Measurements from ENCODE around the gene PPFIBP1. TPM values are rescaled to one million over a fixed set of nuclear protein-coding genes. Genes with fewer than 3 reads are reported as not detected.
A peak's percentile ranks its signal among the peaks of the same experiment; 100 is the strongest.

The PPFIBP1 gene
- total RNA-seq, 1 donor from 2014 or later = 184 TPM

DNA sequence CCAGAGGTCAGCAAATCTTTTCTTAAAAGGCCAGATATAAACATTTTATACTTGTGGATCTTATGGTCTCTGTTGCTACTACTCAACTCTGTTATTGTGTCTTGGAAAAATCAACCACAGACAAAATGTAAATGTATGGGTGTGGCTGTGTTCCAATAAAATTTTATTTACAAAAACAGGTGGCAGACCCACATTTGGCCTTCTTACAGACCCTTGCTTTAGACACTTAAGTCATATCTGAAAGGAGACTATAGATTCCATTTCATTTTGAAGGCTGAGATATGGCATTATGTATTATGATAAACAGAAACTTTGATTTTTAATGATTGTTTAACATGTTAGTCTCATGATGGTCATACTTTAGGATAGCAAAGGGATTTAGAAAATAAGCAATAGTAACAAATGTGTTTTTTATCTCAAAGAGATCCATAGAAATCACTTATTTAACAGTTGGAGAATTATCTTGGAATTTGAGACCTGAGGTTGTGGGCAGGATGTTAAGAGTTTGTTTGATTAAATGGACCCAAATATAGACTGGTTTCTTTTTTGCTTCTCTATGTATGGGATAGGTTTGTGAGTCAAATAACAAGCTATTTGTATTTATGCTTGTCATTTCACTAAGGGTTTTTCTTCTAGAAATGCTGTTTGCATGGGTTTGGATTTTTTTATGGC lies 51.2 kb downstream of the PPFIBP1 start:
- TF ChIP-seq CTCF (IDR thresholded peaks at IDR 0.05; ENCODE audit: unreplicated experiment) = no peak
- Mint-ChIP-seq H3K27ac (ENCODE audit: unreplicated experiment) (no peak overlapping the region), H3K36me3 (ENCODE audit: low read depth, unreplicated experiment) (peaks cover 25% of the 10 kb centered on the region), H3K9me3 (ENCODE audit: unreplicated experiment) (no peaks in the 10 kb centered on the region), H3K4me1 (ENCODE audit: unreplicated experiment) (peaks cover 63% of the 10 kb centered on the region), H3K4me3 (ENCODE audit: unreplicated experiment) (no peak overlapping the region), H3K27me3 (ENCODE audit: unreplicated experiment) (peaks cover 5% of the 10 kb centered on the region)
- no peak for DNase-seq (ENCODE audit: low spot score)

DNA sequence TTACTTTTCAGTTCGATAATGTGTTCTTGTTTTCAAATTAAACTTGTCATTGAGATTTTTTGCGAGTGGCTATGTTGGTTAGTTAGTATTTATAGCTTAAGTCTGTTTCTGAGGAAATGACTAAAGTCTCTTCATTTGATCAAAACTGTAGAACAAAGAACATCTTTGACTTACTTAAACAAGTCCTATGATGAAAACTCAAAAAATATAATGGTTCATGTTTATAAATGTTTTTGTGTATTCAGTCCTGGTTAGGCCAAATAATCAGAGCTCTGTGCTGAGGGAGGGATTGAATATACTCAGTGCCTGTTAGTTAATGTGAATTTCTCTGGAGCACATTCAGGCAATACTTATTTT lies 51.7 kb downstream of the PPFIBP1 start:
- no peak overlapping the region for H3K27ac Mint-ChIP-seq (ENCODE audit: unreplicated experiment)
- no peaks in the 10 kb centered on the region for H3K9me3 Mint-ChIP-seq (ENCODE audit: unreplicated experiment)
- peaks cover 28% of the 10 kb centered on the region for H3K36me3 Mint-ChIP-seq (ENCODE audit: low read depth, unreplicated experiment)
- no peak for DNase-seq (ENCODE audit: low spot score)
- H3K4me3 Mint-ChIP-seq (ENCODE audit: unreplicated experiment) = no peak overlapping the region
- peaks cover 65% of the 10 kb centered on the region for H3K4me1 Mint-ChIP-seq (ENCODE audit: unreplicated experiment)
- H3K27me3 Mint-ChIP-seq (ENCODE audit: unreplicated experiment) = peaks cover 5% of the 10 kb centered on the region
- no peak for TF ChIP-seq CTCF (IDR thresholded peaks at IDR 0.05; ENCODE audit: unreplicated experiment)

- Mint-ChIP-seq H3K4me1 (ENCODE audit: unreplicated experiment) (peaks cover 69% of the 10 kb centered on the region), H3K27me3 (ENCODE audit: unreplicated experiment) (peaks cover 5% of the 10 kb centered on the region), H3K4me3 (ENCODE audit: unreplicated experiment) (no peak overlapping the region), H3K36me3 (ENCODE audit: low read depth, unreplicated experiment) (peaks cover 34% of the 10 kb centered on the region), H3K27ac (ENCODE audit: unreplicated experiment) (no peak overlapping the region), H3K9me3 (ENCODE audit: unreplicated experiment) (no peaks in the 10 kb centered on the region)
- no peak for DNase-seq (ENCODE audit: low spot score)
- no peak for TF ChIP-seq CTCF (IDR thresholded peaks at IDR 0.05; ENCODE audit: unreplicated experiment)
Observed at GRCh38 chr12:27576667-27577347, 52.8 kb downstream of the PPFIBP1 start.

- Mint-ChIP-seq H3K4me3 (ENCODE audit: unreplicated experiment) (no peak overlapping the region), H3K36me3 (ENCODE audit: low read depth, unreplicated experiment) (peaks cover 36% of the 10 kb centered on the region), H3K27me3 (ENCODE audit: unreplicated experiment) (peaks cover 5% of the 10 kb centered on the region), H3K9me3 (ENCODE audit: unreplicated experiment) (no peaks in the 10 kb centered on the region), H3K4me1 (ENCODE audit: unreplicated experiment) (peaks cover 74% of the 10 kb centered on the region), H3K27ac (ENCODE audit: unreplicated experiment) (no peak overlapping the region)
- no peak for TF ChIP-seq CTCF (IDR thresholded peaks at IDR 0.05; ENCODE audit: unreplicated experiment)
- no peak for DNase-seq (ENCODE audit: low spot score)
Observed at GRCh38 chr12:27577688-27578087, 53.7 kb downstream of the PPFIBP1 start.

- Mint-ChIP-seq H3K27ac (ENCODE audit: unreplicated experiment) (peak overlapping the region; percentile 74), H3K4me3 (ENCODE audit: unreplicated experiment) (peak overlapping the region; percentile 84), H3K27me3 (ENCODE audit: unreplicated experiment) (peaks cover 5% of the 10 kb centered on the region), H3K4me1 (ENCODE audit: unreplicated experiment) (peaks cover 76% of the 10 kb centered on the region), H3K9me3 (ENCODE audit: unreplicated experiment) (no peaks in the 10 kb centered on the region), H3K36me3 (ENCODE audit: low read depth, unreplicated experiment) (peaks cover 36% of the 10 kb centered on the region)
- DNase-seq (ENCODE audit: low spot score) = no peak
- no peak for TF ChIP-seq CTCF (IDR thresholded peaks at IDR 0.05; ENCODE audit: unreplicated experiment)
Observed at GRCh38 chr12:27578689-27579372, 54.8 kb downstream of the PPFIBP1 start.
